ENCODE results near the gene HTRA3.

GRCh38 chr4:8322794-8323704 is 53.5 kb downstream of the HTRA3 start:
- TF ChIP-seq FOXP2 (optimal IDR thresholded peaks at IDR 0.05; ENCODE audit: control extremely low read depth, extremely low read length, insufficient read depth) (no peak), POLR2AphosphoS5 (IDR thresholded peaks at IDR 0.05; ENCODE audit: borderline replicate concordance, low read depth, low read length) (no peak)
